HG02885 (cell line): ENCODE data around the gene GLP2R.

ENCODE experiments used
- ATAC-seq: cut with Tn5 transposase; IDR thresholded peaks from one replicate; pipeline ENCODE4 v1.9.1; 2021; ENCODE audit warnings: mild to moderate bottlenecking; ENCODE audit not compliant: unreplicated experiment, poor library complexity

Gene GLP2R

DNA sequence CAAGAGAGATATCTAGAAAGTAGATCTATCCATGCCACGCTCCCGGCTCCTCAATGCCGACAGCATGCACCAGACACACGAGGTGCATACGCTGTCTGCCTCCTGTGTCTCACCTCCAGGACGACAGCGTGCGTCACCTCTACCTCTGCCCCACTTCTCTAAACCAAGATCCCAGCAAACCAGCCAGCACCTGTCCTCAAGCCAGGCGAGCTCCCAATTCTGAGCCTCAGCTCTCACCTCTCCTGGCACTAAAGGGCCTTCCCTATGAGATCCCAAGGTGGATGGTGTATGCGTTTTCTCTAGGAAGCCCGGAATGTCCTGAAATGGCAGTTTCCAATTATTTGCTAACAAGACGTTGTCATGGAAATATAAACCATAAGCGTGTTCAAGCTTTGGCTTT is 115.6 kb downstream of the GLP2R start:
- no peak for ATAC-seq
